ENCODE data around the gene CFAP77. TPM values are rescaled to one million over a fixed set of nuclear protein-coding genes. Genes with fewer than 3 reads are reported as not detected.

Gene CFAP77
- total and polyA plus RNA-seq, 2 donors from 2014 or later = 0.50 TPM; not detected in 1

- intact Hi-C loops (cut with DNase I) = loop anchor here (10.0 kb wide), 1 partner anchor 156 kb away; no protein-coding TSS in a partner anchor
Observed at GRCh38 chr9:132418726-132419363, 8.8 kb downstream of the CFAP77 start.

GRCh38 chr9:132422574-132422973, 12.6 kb downstream of the CFAP77 start:
- TF ChIP-seq CTCF (IDR thresholded peaks at IDR 0.05; ENCODE audit: borderline replicate concordance, extremely low read depth, insufficient read depth) = no peak
- Histone ChIP-seq H3K27me3 (ENCODE audit: control insufficient read depth, insufficient read depth, low read length) (peaks cover 12% of the 10 kb centered on the region), H3K9me3 (ENCODE audit: control insufficient read depth in 2 of 3, insufficient read depth in 1 of 3, low read length in 3 of 3) (no peaks in the 10 kb centered on the region), H3K4me1 (ENCODE audit: control insufficient read depth in 2 of 3, insufficient read depth in 2 of 3, low read depth in 1 of 3, low read length in 3 of 3) (no peaks in the 10 kb centered on the region), H3K4me3 (ENCODE audit: low read length in 3 of 3) (no peak overlapping the region), H3K9ac (ENCODE audit: low read length in 3 of 3) (no peak overlapping the region), H3K27ac (ENCODE audit: low read depth in 2 of 2, low read length in 2 of 2) (no peak overlapping the region), H3K36me3 (ENCODE audit: control insufficient read depth in 2 of 3, insufficient read depth in 3 of 3, low read length in 3 of 3) (no peaks in the 10 kb centered on the region)
- intact Hi-C loops (cut with DNase I) = no loop called here
- FAIRE-seq (no peak), DNase-seq (no peak)

More at GRCh38 chr9:132418726-132419363, 8.8 kb downstream of the CFAP77 start:
- Histone ChIP-seq H3K27me3 (ENCODE audit: control insufficient read depth, insufficient read depth, low read length) (peaks cover 3% of the 10 kb centered on the region), H3K27ac (ENCODE audit: low read depth in 2 of 2, low read length in 2 of 2) (no peak overlapping the region), H3K36me3 (ENCODE audit: control insufficient read depth in 2 of 3, insufficient read depth in 3 of 3, low read length in 3 of 3) (no peaks in the 10 kb centered on the region), H3K9ac (ENCODE audit: low read length in 3 of 3) (no peak overlapping the region), H3K9me3 (ENCODE audit: control insufficient read depth in 2 of 3, insufficient read depth in 1 of 3, low read length in 3 of 3) (no peaks in the 10 kb centered on the region), H3K4me3 (ENCODE audit: low read length in 3 of 3) (no peak overlapping the region), H3K4me1 (ENCODE audit: control insufficient read depth in 2 of 3, insufficient read depth in 2 of 3, low read depth in 1 of 3, low read length in 3 of 3) (no peaks in the 10 kb centered on the region)
- DNase-seq (no peak), FAIRE-seq (no peak)
- TF ChIP-seq CTCF (IDR thresholded peaks at IDR 0.05; ENCODE audit: borderline replicate concordance, extremely low read depth, insufficient read depth) = no peak

DNA sequence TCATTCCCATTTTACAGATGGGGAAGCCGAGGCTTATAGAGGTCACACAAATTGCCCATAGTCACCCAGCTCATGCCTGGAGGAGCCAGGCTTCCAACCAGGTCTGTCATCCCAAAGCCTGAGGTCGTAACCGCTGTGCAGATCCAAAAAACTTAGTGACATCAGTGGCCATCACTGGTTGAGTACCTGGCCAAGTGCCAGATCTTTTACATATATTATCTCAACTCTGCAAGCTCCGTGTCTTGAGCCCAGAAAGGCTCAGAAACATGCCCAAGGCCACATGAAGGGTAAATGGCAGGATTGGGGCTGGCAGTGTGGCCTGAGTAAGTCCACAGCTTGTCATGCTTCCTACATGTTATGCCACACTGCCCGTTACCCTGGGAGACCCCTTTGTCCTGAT, 13.5 kb downstream of the CFAP77 start:
- Histone ChIP-seq H3K4me3 (ENCODE audit: low read length in 3 of 3) (no peak overlapping the region), H3K27ac (ENCODE audit: low read depth in 2 of 2, low read length in 2 of 2) (no peak overlapping the region), H3K36me3 (ENCODE audit: control insufficient read depth in 2 of 3, insufficient read depth in 3 of 3, low read length in 3 of 3) (no peaks in the 10 kb centered on the region), H3K4me1 (ENCODE audit: control insufficient read depth in 2 of 3, insufficient read depth in 2 of 3, low read depth in 1 of 3, low read length in 3 of 3) (no peaks in the 10 kb centered on the region), H3K27me3 (ENCODE audit: control insufficient read depth, insufficient read depth, low read length) (peaks cover 12% of the 10 kb centered on the region), H3K9me3 (ENCODE audit: control insufficient read depth in 2 of 3, insufficient read depth in 1 of 3, low read length in 3 of 3) (no peaks in the 10 kb centered on the region), H3K9ac (ENCODE audit: low read length in 3 of 3) (no peak overlapping the region)
- TF ChIP-seq CTCF (IDR thresholded peaks at IDR 0.05; ENCODE audit: borderline replicate concordance, extremely low read depth, insufficient read depth) = no peak
- DNase-seq (no peak), FAIRE-seq (no peak)
- intact Hi-C loops (cut with DNase I) = no loop called here
